Effector memory CD8-positive, alpha-beta T cell (primary cell): ENCODE results near the gene RPL27.
"Not testable (repeated sequence)": the region's sequence is repeated elsewhere in the genome, so short reads cannot be mapped to it uniquely, and the experiment has no call there.

Experiments used
- ATAC-seq: fragments of 150-1000 bp; cut with Tn5 transposase; replicated peaks from 2 replicates; pipeline ENCODE4 v1.10.0; 2021; ENCODE audit warnings: mild to moderate bottlenecking, moderate library complexity
- DNase-seq, 3 experiments: peaks; one replicate each; pipeline ENCODE4 v3.0.0; 2021
- H3K27ac Mint-ChIP-seq, 2 donors: one replicate each; pipeline ENCODE4 v1.8.0; 2022; ENCODE audit warnings: mild to moderate bottlenecking in 2 of 2, mixed read lengths in 2 of 2, moderate library complexity in 2 of 2
- H3K27me3 Mint-ChIP-seq, 2 donors: one replicate each; pipeline ENCODE4 v1.8.0; 2022; ENCODE audit warnings: mixed read lengths in 2 of 2
- H3K36me3 Mint-ChIP-seq: one replicate; pipeline ENCODE4 v1.8.0; 2022; ENCODE audit warnings: mild to moderate bottlenecking, moderate library complexity, mixed read lengths; ENCODE audit not compliant: insufficient read depth
- H3K4me1 Mint-ChIP-seq, 2 donors: one replicate each; pipeline ENCODE4 v1.8.0; 2022; ENCODE audit warnings: low read depth in 2 of 2, mixed read lengths in 2 of 2
- H3K4me3 Mint-ChIP-seq, 2 donors: one replicate each; pipeline ENCODE4 v1.8.0; 2022; ENCODE audit warnings: mild to moderate bottlenecking in 2 of 2, mixed read lengths in 2 of 2, moderate library complexity in 2 of 2
- H3K9me3 Mint-ChIP-seq, 2 donors: one replicate each; pipeline ENCODE4 v1.8.0; 2022; ENCODE audit warnings: mixed read lengths in 2 of 2
- total RNA-seq, 9 experiments: gene quantifications; one replicate each; lab custom pipeline; 2026; lab: John Stamatoyannopoulos, UW

The RPL27 gene
- 405 to 668 (median 594) reads per million in 9 experiments for total RNA-seq

DNA sequence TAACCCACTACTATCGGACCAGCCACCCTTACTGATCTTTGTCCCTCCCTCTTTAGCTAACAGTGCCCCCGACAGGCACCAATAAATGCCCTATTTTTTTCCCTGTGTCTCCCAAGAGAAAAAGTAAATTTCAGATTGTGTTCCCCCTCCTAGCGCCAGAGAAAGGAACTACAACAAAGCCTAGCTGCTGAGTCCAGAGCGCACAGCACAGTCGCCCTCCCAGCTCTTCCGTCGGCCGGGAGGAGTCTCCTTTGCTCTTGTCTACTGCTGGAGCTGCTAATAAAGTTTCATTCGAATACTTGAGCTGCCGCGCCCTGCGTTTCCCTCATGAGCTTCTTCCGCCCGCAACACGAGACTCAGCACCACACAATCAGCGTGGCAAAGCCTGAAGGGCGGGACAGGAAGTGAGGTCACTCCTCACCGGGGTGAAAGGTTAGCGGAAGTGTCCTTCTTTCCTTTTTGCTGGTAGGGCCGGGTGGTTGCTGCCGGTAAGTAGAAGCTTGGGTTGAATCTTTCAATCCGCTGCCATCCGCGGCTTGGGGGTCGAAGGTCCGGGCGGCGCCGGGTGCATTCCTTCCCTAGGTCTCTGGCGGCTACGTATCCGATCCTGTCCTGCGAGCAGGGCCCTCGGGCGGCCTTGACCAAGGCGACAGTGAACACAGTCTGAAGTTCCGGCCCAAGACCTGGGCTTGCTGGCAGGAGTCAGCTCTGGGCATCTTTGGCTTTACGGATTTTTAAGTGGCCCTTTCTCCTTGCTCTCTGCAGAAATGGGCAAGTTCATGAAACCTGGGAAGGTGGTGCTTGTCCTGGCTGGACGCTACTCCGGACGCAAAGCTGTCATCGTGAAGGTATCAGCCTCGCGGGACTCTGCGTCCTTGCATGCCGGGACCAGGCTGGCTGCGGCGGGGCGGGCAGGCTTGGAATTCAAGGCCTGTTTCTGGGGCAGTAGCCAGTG, at the start of gene RPL27:
RPL27 (plus strand) TSS at position 436 of the 955 bp plus-strand sequence; CDS start at position 768, 332 bp downstream.
- Mint-ChIP-seq H3K4me3 (peak within 1 kb of the TSS; percentile 92 to 93), H3K27ac (peak within 1 kb of the TSS; percentile 99), H3K9me3 (no peaks in the 10 kb centered on the region), H3K4me1 (peaks cover 20 to 23% of the 10 kb centered on the region in 2 donors), H3K36me3 (peaks cover 52% of the 10 kb centered on the region), H3K27me3 (no peaks in the 10 kb centered on the region)
- DNase-seq (peak; percentile 98 to 99 (median 98)), ATAC-seq (peak; percentile 93)

DNA sequence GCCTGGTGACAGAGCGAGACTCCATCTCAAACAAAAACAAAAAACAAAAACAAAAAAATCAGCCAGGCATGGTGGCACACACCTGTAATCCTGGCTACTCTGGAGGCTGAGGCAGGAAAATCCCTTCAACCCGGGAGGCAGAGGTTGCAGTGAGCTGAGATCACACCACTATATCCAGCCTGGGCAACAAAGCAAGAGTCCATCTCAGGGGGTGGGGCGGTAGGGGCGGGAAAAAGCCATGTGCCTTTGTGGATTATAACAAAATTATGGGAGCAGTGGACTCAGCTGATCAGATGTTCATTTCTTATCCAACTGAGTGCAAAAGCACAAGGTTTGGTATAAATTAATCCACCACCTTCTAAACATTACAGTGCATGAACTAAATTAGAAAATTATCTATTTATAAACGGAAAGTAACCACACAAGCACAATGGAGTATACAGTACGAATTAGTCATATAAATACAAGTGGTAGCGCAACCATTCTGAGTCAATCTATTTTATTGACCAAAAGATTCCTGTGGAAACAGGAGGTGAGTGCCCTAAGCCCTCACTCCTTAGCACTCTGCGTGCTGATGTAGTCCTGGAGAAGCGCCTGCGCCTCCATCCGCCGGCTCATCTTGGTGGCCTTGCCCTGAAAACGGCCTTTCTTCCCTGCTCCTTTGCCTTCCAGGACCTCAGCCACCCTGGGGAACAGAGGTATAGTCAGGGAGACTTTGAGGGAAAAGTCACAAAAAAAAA, 48.0 kb upstream of the RPL27 start:
- H3K4me1 Mint-ChIP-seq, result no peaks in the 10 kb centered on the region
- no peak overlapping the region for H3K4me3 Mint-ChIP-seq
- H3K27ac Mint-ChIP-seq, result peak overlapping the region in 1 of 2 donors; percentile 58
- DNase-seq (no peak), ATAC-seq (no peak)
- peaks cover 61% of the 10 kb centered on the region for H3K36me3 Mint-ChIP-seq
- H3K27me3 Mint-ChIP-seq, result no peaks in the 10 kb centered on the region
- H3K9me3 Mint-ChIP-seq, result no peaks in the 10 kb centered on the region

DNA sequence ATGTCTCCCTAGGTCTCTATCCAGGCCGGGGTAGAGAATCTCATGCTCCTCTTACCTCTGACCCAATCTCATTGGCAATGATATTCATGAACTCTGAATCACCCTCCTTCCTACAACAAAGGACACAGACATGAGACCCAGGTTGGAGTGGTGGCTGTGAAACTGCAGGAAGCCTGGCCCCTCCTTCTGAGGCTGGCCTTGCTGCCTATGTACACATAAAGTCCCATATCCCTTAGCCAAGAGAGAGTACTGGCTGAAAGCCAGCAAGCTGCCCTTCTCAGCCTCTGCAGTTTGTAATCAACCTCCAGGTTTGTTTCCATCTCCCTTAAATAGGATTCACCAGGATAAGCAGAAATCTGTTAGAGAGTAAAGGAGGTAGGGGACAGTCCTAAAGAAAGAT, 44.5 kb upstream of the RPL27 start:
- H3K9me3 Mint-ChIP-seq, result no peaks in the 10 kb centered on the region
- peak overlapping the region in 1 of 2 donors; percentile 41 for H3K27ac Mint-ChIP-seq
- no peaks in the 10 kb centered on the region for H3K4me1 Mint-ChIP-seq
- DNase-seq, result no peak
- no peaks in the 10 kb centered on the region for H3K27me3 Mint-ChIP-seq
- peaks cover 81% of the 10 kb centered on the region for H3K36me3 Mint-ChIP-seq
- H3K4me3 Mint-ChIP-seq, result no peak overlapping the region
- ATAC-seq, result no peak

DNA sequence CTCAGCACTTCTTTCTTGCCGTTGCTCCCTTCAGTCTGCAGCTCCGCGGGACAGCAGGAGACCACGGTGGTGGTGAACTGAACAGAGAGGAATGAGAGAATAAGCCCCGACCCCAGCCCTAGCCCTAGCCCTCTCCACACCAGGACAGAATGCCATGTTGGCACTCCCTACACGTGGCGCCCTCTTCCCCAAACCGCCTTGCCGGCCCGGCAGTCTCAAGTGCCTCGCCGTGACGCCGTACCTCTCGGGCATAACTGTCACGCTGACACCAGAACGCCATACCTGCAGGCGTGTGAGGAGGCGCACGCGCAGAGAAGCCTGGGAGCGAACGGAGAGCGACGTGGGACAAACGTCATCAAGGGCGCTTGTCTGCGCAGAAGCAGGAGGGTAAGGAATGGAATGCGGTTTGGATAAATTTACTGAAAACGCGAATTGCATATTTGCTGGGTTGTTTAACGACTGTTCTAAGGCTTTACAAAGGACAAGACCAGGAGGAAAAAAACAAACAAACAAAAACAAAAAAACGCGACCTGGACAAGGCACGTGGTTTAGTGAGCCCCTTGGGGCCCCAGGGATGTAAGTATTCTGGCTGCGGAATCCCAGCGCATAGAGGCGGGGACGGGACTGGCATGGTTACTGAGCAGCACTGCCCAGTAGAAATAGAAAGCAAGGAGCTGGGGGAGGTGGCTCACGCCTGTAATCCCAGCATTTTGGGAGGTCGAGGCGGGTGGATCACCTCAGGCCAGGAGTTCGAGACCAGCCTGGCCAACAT, 33.9 kb upstream of the RPL27 start, which contains the start of gene AARSD1:
AARSD1 (minus strand) TSS at position 294 of the 772 bp plus-strand sequence; CDS start at position 280, 14 bp downstream.
- Mint-ChIP-seq H3K4me1 (peaks cover 10 to 15% of the 10 kb centered on the region in 2 donors), H3K27me3 (no peaks in the 10 kb centered on the region), H3K9me3 (no peaks in the 10 kb centered on the region), H3K4me3 (peak within 1 kb of the TSS; percentile 82 to 86), H3K27ac (peak within 1 kb of the TSS; percentile 88 to 90), H3K36me3 (peaks cover 32% of the 10 kb centered on the region)
- ATAC-seq, result peak; percentile 99
- DNase-seq, result peak; percentile 81 to 86 (median 82)

DNA sequence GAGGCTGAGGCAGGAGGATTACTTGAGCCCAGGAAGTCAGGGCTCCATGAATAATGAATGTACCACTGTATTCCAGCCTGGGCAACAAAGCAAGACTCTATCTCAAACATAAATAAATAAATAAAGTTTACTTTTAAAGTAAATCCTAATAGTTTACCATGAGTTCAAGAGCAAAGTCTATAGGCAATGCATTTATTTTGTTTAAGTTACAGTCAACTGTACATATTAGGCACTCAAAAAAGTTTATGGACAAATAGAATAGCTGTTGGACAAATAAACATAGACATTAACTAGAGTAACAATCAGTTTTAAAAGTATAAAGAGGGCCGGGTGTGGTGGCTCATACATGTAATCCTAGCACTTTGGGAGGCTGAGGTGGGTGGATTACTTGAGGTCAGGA, 30.3 kb upstream of the RPL27 start:
- H3K27me3 Mint-ChIP-seq, result no peaks in the 10 kb centered on the region

DNA sequence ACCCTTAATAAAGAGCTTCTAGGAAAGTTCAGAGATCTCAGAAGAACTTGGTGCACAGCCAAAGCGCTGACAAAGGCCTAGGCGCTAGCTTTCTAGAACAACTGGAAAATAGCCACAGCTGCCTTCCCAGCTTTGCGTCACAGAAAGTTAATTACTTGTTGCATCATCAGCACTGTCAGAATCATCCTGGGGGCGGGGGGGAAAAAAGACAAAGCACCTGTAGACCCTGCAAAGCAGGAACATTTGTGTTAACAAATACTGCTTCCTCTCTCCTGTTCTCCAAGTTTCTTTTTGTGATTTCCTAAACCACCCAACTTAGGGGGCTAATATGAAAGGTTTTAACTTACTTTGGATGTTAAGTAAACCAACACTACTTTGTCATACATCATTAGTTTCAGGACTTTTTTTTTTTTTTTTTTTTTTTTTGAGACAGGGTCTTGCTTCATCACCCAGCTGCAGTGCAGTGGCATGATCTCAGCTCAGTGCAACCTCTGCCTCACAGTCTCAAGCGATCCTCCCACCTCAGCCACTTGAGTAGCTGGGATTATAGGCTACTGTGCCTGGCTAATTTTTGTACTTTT, 29.1 kb upstream of the RPL27 start:
- Mint-ChIP-seq H3K27ac (no peak overlapping the region), H3K9me3 (no peaks in the 10 kb centered on the region), H3K4me3 (no peak overlapping the region), H3K4me1 (peaks cover 5 to 6% of the 10 kb centered on the region in 2 donors), H3K27me3 (no peaks in the 10 kb centered on the region), H3K36me3 (peaks cover 4% of the 10 kb centered on the region)
- no peak for DNase-seq
- no peak for ATAC-seq

More for the DNA sequence above, 30.3 kb upstream of the RPL27 start:
- Mint-ChIP-seq H3K4me3 (no peak overlapping the region), H3K27ac (no peak overlapping the region), H3K36me3 (peaks cover 5% of the 10 kb centered on the region), H3K4me1 (peaks cover 10 to 15% of the 10 kb centered on the region in 2 donors), H3K9me3 (no peaks in the 10 kb centered on the region)
- ATAC-seq (no peak), DNase-seq (no peak)

DNA sequence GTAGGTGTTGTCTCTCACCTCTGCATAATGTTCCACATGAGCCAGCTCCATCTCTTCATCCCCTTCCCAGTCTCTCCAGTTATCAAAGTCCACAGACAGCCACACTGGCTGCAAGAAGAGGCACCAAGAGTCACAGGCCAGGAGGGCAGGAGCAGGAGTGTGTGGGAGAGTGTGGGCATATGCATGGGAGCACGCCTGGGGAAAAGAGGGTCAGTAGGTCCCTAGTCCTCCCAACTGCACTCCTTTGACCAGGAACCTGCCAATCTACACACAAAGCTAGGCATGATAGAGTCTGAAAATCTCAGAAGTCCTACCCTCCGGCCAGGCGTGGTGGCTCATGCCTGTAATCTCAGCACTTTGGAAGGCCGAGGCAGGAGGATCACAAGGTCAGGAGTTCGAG, 26.6 kb upstream of the RPL27 start:
- Mint-ChIP-seq H3K9me3 (no peaks in the 10 kb centered on the region), H3K4me1 (no peaks in the 10 kb centered on the region), H3K27me3 (no peaks in the 10 kb centered on the region), H3K4me3 (no peak overlapping the region), H3K36me3 (no peaks in the 10 kb centered on the region), H3K27ac (no peak overlapping the region)
- no peak for DNase-seq
- no peak for ATAC-seq

DNA sequence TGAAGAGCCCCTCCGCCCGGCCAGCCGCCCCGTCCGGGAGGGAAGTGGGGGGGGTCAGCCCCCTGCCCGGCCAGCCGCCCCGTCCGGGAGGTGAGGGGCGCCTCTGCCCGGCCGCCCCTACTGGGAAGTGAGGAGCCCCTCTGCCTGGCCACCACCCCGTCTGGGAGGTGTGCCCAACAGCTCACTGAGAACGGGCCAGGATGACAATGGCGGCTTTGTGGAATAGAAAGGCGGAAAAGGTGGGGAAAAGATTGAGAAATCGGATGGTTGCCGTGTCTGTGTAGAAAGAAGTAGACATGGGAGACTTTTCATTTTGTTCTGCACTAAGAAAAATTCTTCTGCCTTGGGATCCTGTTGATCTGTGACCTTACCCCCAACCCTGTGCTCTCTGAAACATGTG, 24.9 kb upstream of the RPL27 start:
- not testable (repeated sequence) for DNase-seq, H3K4me1 Mint-ChIP-seq, H3K9me3 Mint-ChIP-seq, H3K36me3 Mint-ChIP-seq, H3K4me3 Mint-ChIP-seq, ATAC-seq, H3K27me3 Mint-ChIP-seq, H3K27ac Mint-ChIP-seq

DNA sequence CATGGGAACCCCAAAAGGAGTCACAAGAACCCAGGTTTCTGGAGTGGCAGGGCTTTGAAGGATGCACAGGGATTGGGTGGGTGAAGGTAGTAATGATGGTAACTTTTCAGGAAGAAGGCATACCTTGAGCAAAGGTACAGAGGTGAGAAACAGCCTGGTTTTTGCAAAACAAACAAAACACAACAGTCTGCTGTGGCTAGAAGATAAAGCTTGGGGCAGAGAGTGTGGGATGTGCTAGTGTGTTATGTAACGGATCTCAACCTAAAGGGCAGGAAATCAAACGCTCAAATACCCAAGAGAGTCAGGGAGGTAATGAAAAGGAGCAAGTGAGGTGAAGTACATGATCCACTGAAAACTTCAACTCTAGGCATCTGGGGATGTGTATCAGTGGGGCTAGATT, 23.0 kb upstream of the RPL27 start:
- Mint-ChIP-seq H3K9me3 (no peaks in the 10 kb centered on the region), H3K4me1 (peaks cover 9 to 11% of the 10 kb centered on the region in 2 donors), H3K36me3 (peaks cover 7% of the 10 kb centered on the region), H3K4me3 (no peak overlapping the region), H3K27ac (no peak overlapping the region), H3K27me3 (no peaks in the 10 kb centered on the region)
- ATAC-seq, result no peak
- no peak for DNase-seq

DNA sequence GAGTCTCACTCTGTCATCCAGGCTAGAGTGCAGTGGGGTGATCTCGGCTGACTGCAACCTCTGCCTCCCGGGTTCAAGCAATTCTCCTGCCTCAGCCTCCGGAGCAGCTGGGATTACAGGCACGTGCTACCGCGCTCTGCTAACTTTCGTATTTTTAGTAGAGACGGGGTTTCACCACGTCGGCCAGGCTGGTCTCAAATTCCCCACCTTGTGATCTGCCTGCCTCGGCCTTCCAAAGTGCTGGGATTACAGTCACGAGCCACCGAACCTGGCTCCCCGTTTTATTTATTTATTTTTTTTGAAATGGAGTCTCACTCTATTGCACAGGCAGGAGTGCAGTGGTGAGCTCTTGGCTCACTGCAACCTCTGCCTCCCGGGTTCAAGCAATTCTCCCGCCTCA, 22.5 kb upstream of the RPL27 start:
- H3K27ac Mint-ChIP-seq, ATAC-seq, H3K4me3 Mint-ChIP-seq, DNase-seq, H3K9me3 Mint-ChIP-seq, H3K27me3 Mint-ChIP-seq: not testable (repeated sequence)
- Mint-ChIP-seq H3K36me3 (peaks cover 10% of the 10 kb centered on the region), H3K4me1 (peaks cover 11 to 13% of the 10 kb centered on the region in 2 donors)

DNA sequence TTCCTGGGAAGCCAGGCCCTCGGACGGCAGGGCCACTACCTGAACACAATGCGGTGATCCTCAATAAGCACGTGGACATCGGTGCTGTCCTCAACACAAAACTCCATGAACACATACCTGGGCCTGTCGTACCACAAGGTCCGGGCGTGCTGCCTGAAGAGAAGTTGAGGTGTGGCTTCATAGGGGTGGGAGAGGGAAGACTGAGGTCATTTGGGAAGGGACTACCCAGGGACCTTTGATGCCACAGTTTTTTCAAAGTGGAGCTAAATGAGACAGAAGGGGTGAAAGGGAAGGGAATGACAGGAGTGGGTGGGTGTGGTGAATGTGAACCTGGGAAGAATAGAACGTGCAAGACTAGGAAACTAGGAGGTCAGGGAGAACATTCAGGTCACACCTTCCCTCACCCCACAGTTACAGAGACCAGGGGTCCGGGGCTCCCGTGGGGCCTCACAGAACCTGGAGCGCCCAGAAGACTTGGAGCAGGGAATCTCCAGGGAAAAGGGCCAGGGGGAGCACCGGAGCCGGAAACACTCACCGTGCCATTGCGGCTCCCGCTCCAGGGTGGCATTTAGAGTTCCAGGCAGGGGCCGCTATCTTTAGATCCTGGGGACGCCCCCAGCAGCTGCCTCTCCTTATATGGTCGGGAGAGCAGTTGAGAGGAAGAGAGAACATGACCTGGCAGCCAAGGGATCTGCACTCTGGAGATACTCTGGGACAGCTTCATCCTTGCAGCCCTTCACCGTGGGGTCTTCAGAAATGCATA, 18.5 kb upstream of the RPL27 start, which contains the start of gene PTGES3L:
PTGES3L (minus strand) TSS at position 570 of the 763 bp plus-strand sequence; CDS start at position 543, 27 bp downstream.
- Mint-ChIP-seq H3K36me3 (peaks cover 30% of the 10 kb centered on the region), H3K4me1 (peaks cover 22 to 28% of the 10 kb centered on the region in 2 donors), H3K27ac (peak within 1 kb of the TSS; percentile 95 to 97), H3K4me3 (peak within 1 kb of the TSS; percentile 93 to 95), H3K9me3 (no peaks in the 10 kb centered on the region), H3K27me3 (no peaks in the 10 kb centered on the region)
- ATAC-seq (peak; percentile 13), DNase-seq (no peak)

DNA sequence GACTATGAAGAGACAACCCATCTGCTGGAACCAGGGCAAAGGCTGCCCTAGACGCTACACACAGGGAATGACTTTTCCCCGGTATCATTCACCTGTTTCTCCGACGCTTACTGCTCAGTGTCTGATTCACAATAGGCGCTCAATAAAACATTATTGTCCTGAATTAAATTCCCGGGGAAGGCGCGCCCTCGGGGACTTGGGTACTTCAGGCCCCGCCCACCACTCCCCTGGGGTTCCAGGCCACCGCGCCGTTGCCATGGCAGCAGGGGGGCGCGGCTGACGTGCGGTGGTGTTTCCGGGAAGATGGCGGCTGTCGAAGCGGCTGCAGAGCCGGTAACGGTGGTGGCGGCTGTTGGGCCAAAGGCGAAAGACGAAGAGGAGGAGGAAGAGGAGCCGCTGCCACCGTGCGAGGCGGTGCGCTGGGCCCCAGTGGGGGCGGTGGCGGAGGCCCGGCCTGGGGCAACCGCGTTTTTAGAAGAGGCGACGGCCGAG, 17.9 kb upstream of the RPL27 start, which contains the start of gene RUNDC1:
RUNDC1 (plus strand) TSS at position 292 of the 492 bp plus-strand sequence; CDS start at position 304, 12 bp downstream.
- H3K4me1 Mint-ChIP-seq, result peaks cover 22 to 28% of the 10 kb centered on the region in 2 donors
- H3K27me3 Mint-ChIP-seq, result no peaks in the 10 kb centered on the region
- H3K27ac Mint-ChIP-seq, result peak within 1 kb of the TSS; percentile 95 to 97
- H3K36me3 Mint-ChIP-seq, result peaks cover 36% of the 10 kb centered on the region
- no peaks in the 10 kb centered on the region for H3K9me3 Mint-ChIP-seq
- DNase-seq (peak; percentile 84 to 88 (median 87)), ATAC-seq (peak; percentile 86)
- H3K4me3 Mint-ChIP-seq, result peak within 1 kb of the TSS; percentile 93 to 95
